SU-DHL-6 (cell line): ENCODE results near the gene ARHGAP45.
A peak's percentile ranks its signal among the peaks of the same experiment; 100 is the strongest.

Experiments used
- H2AFZ ChIP-seq: fragments of 200-600 bp; sonication (generic); 2 replicates; pipeline ENCODE4 v1.6.1; 2014; ENCODE audit warnings: low read depth, mild to moderate bottlenecking, moderate library complexity, mixed read lengths, antibody characterized with exemption, low read length; ENCODE audit not compliant: severe bottlenecking
- H3F3A ChIP-seq: fragments of 200-600 bp; shearing (Covaris generic); 2 replicates; pipeline ENCODE4 v1.6.0; 2016; ENCODE audit warnings: antibody characterized with exemption, mild to moderate bottlenecking; ENCODE audit not compliant: insufficient read depth
- H3K27ac ChIP-seq: fragments of 200-600 bp; sonication (generic); 2 replicates; pipeline ENCODE4 v1.5.1; 2016; ENCODE audit warnings: low read depth, mild to moderate bottlenecking, low read length, moderate library complexity, mixed read lengths
- H3K27me3 ChIP-seq: fragments of 200-600 bp; sonication (generic), shearing (Covaris generic); 2 replicates; pipeline ENCODE4 v1.6.0; 2014; ENCODE audit warnings: mild to moderate bottlenecking, low read length
- H3K36me3 ChIP-seq: fragments of 200-600 bp; sonication (generic); 2 replicates; pipeline ENCODE4 v1.6.1; 2014; ENCODE audit warnings: mild to moderate bottlenecking, low read length, mixed read lengths
- H3K4me2 ChIP-seq: fragments of 300-600, 200-600 bp; shearing (Covaris generic), sonication (generic); 2 replicates; pipeline ENCODE4 v1.6.0; 2014; ENCODE audit warnings: low read length, low read depth, mild to moderate bottlenecking; ENCODE audit not compliant: poor library complexity, severe bottlenecking
- H3K4me3 ChIP-seq: fragments of 200-600 bp; sonication (generic); 2 replicates; pipeline ENCODE4 v1.5.1; 2014; ENCODE audit warnings: antibody characterized with exemption, low read length, mild to moderate bottlenecking, mixed read lengths; ENCODE audit not compliant: insufficient read depth, poor library complexity, severe bottlenecking
- H3K79me2 ChIP-seq: fragments of 200-600 bp; sonication (generic); 2 replicates; pipeline ENCODE4 v1.6.1; 2014; ENCODE audit warnings: mild to moderate bottlenecking, low read length, moderate library complexity; ENCODE audit not compliant: insufficient read depth
- H3K9ac ChIP-seq: fragments of 200-600 bp; sonication (generic); 2 replicates; pipeline ENCODE4 v1.7.0; 2014; ENCODE audit warnings: mild to moderate bottlenecking, low read length
- H3K9me2 ChIP-seq: fragments of 200-600 bp; sonication (generic); replicated peaks from 2 replicates; pipeline ENCODE4 v1.6.1; 2014; ENCODE audit warnings: low read length; ENCODE audit not compliant: insufficient read depth
- H3K9me3 ChIP-seq: fragments of 200-600 bp; sonication (generic); 2 replicates; pipeline ENCODE4 v1.6.1; 2014; ENCODE audit warnings: low read length, mixed read lengths; ENCODE audit not compliant: insufficient read depth
- H4K20me1 ChIP-seq: fragments of 200-600 bp; sonication (generic); 2 replicates; pipeline ENCODE4 v1.6.1; 2014; ENCODE audit warnings: low read depth, mild to moderate bottlenecking, antibody characterized with exemption, low read length, moderate library complexity, mixed read lengths
- CTCF ChIP-seq: fragments of 200-600 bp; sonication (generic); IDR thresholded peaks from one replicate; pipeline ENCODE4 v1.5.1; 2017; ENCODE audit warnings: antibody characterized with exemption, mild to moderate bottlenecking, low read length, moderate library complexity; ENCODE audit not compliant: insufficient read depth, poor library complexity, severe bottlenecking
- EZH2phosphoT487 ChIP-seq: fragments of 200-600 bp; sonication (generic), shearing (Covaris generic); conservative IDR thresholded peaks from 2 replicates; pipeline ENCODE4 v1.6.1; 2018; ENCODE audit warnings: mild to moderate bottlenecking, antibody characterized with exemption, low read length, moderate library complexity, mixed read lengths

Gene ARHGAP45

GRCh38 chr19:1026783-1027649 lies 40.0 kb upstream of the ARHGAP45 start:
- no peaks in the 10 kb centered on the region for H3K9me2 ChIP-seq
- H3K4me2 ChIP-seq = peak overlapping the region; percentile 92
- H2AFZ ChIP-seq = no peak overlapping the region
- no peaks in the 10 kb centered on the region for H3K9me3 ChIP-seq
- peak overlapping the region; percentile 86 for H3K27ac ChIP-seq
- H3K9ac ChIP-seq = peak overlapping the region; percentile 95
- peaks cover 42% of the 10 kb centered on the region for H3K79me2 ChIP-seq
- H3K4me3 ChIP-seq = peak overlapping the region; percentile 74
- H3K36me3 ChIP-seq = no peaks in the 10 kb centered on the region
- H3K27me3 ChIP-seq = no peaks in the 10 kb centered on the region
- TF ChIP-seq EZH2phosphoT487 = no peak
- no peak for TF ChIP-seq CTCF
- peaks cover 19% of the 10 kb centered on the region for H3F3A ChIP-seq
- H4K20me1 ChIP-seq = no peaks in the 10 kb centered on the region

- TF ChIP-seq EZH2phosphoT487 (no peak), CTCF (no peak)
- H3K27me3 ChIP-seq = no peaks in the 10 kb centered on the region
- H4K20me1 ChIP-seq = no peaks in the 10 kb centered on the region
- H3K27ac ChIP-seq = peak overlapping the region; percentile 86
- H3K9ac ChIP-seq = peak overlapping the region; percentile 95
- H3F3A ChIP-seq = peaks cover 13% of the 10 kb centered on the region
- H3K9me3 ChIP-seq = no peaks in the 10 kb centered on the region
- H3K4me3 ChIP-seq = peak overlapping the region; percentile 74
- no peak overlapping the region for H2AFZ ChIP-seq
- no peaks in the 10 kb centered on the region; the same call in 1 of the 2 replicates for H3K36me3 ChIP-seq
- peak overlapping the region; percentile 92 for H3K4me2 ChIP-seq
- H3K79me2 ChIP-seq = peaks cover 42% of the 10 kb centered on the region
- no peaks in the 10 kb centered on the region for H3K9me2 ChIP-seq
These were observed 39.3 kb upstream of the ARHGAP45 start for GRCh38 chr19:1027650-1028061.

DNA sequence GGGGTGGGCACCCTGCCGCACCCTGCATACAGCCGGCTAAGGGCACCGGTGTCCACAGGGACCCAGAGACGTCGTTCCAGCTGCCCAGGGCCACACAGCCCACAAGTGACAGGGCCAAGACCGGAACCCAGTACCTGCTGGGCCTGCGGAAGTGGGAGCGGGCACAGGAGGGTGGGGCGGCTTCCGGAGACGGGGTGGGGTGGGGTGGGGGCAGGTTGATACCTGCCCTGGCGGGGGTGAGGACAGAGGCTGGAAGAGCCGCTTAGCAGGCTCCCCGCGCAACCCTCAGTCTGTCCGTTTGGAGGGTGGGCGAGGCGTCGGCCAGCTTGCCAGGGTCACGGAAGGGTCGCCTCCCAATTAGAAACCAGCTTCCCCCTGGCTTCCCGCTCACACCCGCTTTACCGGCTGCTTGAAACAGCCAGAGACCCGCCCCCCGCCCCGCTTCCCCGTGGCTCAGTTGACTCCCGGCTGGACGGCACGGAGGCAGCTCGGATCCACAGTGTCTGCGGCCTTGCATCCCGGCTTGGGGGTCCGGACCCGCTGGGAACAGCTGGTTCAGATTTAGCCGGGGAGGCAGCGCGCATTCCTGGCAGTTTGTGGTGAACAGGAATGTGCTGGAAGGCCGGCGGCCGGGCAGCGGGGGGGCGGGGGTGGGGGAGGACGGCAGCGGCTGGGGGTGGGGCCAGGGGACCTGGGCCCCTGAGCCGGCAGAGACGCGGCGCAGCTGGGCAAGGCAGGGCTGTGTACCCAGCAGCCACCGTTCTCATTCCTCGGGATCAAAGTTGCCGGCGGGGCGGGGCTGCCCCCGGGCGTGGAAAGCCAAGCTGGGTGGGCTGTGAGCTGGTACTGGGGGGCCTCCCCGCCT lies 38.7 kb upstream of the ARHGAP45 start:
- Histone ChIP-seq H3F3A (peaks cover 10% of the 10 kb centered on the region), H3K4me3 (peak overlapping the region; percentile 74), H3K36me3 (no peaks in the 10 kb centered on the region; the same call in 1 of the 2 replicates), H2AFZ (no peak overlapping the region), H4K20me1 (no peaks in the 10 kb centered on the region), H3K9me2 (no peaks in the 10 kb centered on the region), H3K27ac (peak overlapping the region; percentile 86), H3K4me2 (peak overlapping the region; percentile 92), H3K79me2 (peaks cover 42% of the 10 kb centered on the region), H3K9ac (peak overlapping the region; percentile 95), H3K27me3 (no peaks in the 10 kb centered on the region), H3K9me3 (no peaks in the 10 kb centered on the region)
- no peak for TF ChIP-seq EZH2phosphoT487
- no peak for TF ChIP-seq CTCF
